MCF 10A (cell line): ENCODE results near the gene HLX. TPM values are rescaled to one million over a fixed set of nuclear protein-coding genes. Genes with fewer than 3 reads are reported as not detected.

Source experiments
- BruUV-seq: library from RNA; stranded (reverse); fragments of 400-500 nt; replicated peaks from 2 replicates; lab custom pipeline; 2021; lab: Mats Ljungman, UMichigan
- CTCF ChIA-PET: fragments of 300-600 bp; sonication (Branson Sonifier 250); formaldehyde crosslinking; extraction: SDS; loops from one replicate; lab custom pipeline; 2021; ENCODE audit warnings: antibody characterized with exemption, inconsistent platforms; lab: Yijun Ruan, JAX
- POLR2A ChIA-PET: fragments of 300-600, 350-650 bp; sonication (Branson Sonifier 250); formaldehyde crosslinking; extraction: SDS; loops from one replicate; lab custom pipeline; 2020; ENCODE audit warnings: antibody characterized with exemption, inconsistent platforms; lab: Yijun Ruan, JAX
- DNase-seq: peaks from one replicate; pipeline ENCODE4 v3.0.0-alpha.2; 2018; ENCODE audit not compliant: unreplicated experiment
- H3K27ac Mint-ChIP-seq: one replicate; pipeline ENCODE4 v1.8.0; 2022; ENCODE audit warnings: mild to moderate bottlenecking, low read depth, mixed read lengths; ENCODE audit not compliant: unreplicated experiment
- H3K27me3 Mint-ChIP-seq: one replicate; pipeline ENCODE4 v1.8.0; 2022; ENCODE audit warnings: mixed read lengths; ENCODE audit not compliant: insufficient read depth, unreplicated experiment
- H3K36me3 Mint-ChIP-seq: one replicate; pipeline ENCODE4 v1.8.0; 2022; ENCODE audit warnings: mild to moderate bottlenecking, moderate library complexity, mixed read lengths; ENCODE audit not compliant: insufficient read depth, unreplicated experiment
- H3K4me1 Mint-ChIP-seq: one replicate; pipeline ENCODE4 v1.8.0; 2022; ENCODE audit warnings: mixed read lengths; ENCODE audit not compliant: insufficient read depth, unreplicated experiment
- H3K4me3 Mint-ChIP-seq: one replicate; pipeline ENCODE4 v1.8.0; 2022; ENCODE audit warnings: mild to moderate bottlenecking, moderate library complexity, mixed read lengths; ENCODE audit not compliant: unreplicated experiment
- H3K9me3 Mint-ChIP-seq: one replicate; pipeline ENCODE4 v1.8.0; 2022; ENCODE audit warnings: mixed read lengths; ENCODE audit not compliant: unreplicated experiment
- intact Hi-C: fragments of 100-400 bp; cut with micrococcal nuclease; formaldehyde crosslinking; loops from 2 replicates; pipeline ENCODE4 v1.14.1; 2022
- total RNA-seq: library from RNA; stranded (reverse); gene quantifications from 2 replicates; pipeline ENCODE4 v1.2.3, GENCODE V29; 2022
- TF ChIP-seq, protein P1 (sequence below): fragments of 200-600 bp; IDR thresholded peaks from one replicate; pipeline ENCODE4 v1.8.0; 2022; ENCODE audit warnings: antibody characterized with exemption, mild to moderate bottlenecking; ENCODE audit not compliant: unreplicated experiment

Gene HLX
- total RNA-seq, 1 experiment from 2014 or later, result 2.3 TPM

GRCh38 chr1:220929304-220929703, 50.1 kb downstream of the HLX start:
- intact Hi-C loops, result no loop called here
- no peaks in the 10 kb centered on the region for H3K4me1 Mint-ChIP-seq
- H3K27me3 Mint-ChIP-seq, result no peaks in the 10 kb centered on the region
- CTCF ChIA-PET, result interaction anchor here (0.6 to 0.8 kb wide), 3 partner anchors 13 to 239 kb away, joined by 3 to 4 read pairs (median 3); no protein-coding TSS in a partner anchor
- POLR2A ChIA-PET, result interaction anchor here (0.6 to 1.1 kb wide), 4 partner anchors 10 to 114 kb away, joined by 3 to 5 read pairs (median 4); no protein-coding TSS in a partner anchor
- H3K4me3 Mint-ChIP-seq, result no peak overlapping the region
- no peak for DNase-seq
- TF ChIP-seq, protein P1, sequence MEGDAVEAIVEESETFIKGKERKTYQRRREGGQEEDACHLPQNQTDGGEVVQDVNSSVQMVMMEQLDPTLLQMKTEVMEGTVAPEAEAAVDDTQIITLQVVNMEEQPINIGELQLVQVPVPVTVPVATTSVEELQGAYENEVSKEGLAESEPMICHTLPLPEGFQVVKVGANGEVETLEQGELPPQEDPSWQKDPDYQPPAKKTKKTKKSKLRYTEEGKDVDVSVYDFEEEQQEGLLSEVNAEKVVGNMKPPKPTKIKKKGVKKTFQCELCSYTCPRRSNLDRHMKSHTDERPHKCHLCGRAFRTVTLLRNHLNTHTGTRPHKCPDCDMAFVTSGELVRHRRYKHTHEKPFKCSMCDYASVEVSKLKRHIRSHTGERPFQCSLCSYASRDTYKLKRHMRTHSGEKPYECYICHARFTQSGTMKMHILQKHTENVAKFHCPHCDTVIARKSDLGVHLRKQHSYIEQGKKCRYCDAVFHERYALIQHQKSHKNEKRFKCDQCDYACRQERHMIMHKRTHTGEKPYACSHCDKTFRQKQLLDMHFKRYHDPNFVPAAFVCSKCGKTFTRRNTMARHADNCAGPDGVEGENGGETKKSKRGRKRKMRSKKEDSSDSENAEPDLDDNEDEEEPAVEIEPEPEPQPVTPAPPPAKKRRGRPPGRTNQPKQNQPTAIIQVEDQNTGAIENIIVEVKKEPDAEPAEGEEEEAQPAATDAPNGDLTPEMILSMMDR, result no peak
- H3K36me3 Mint-ChIP-seq, result no peaks in the 10 kb centered on the region
- no peak overlapping the region for H3K27ac Mint-ChIP-seq
- no TSS peak for BruUV-seq
- no peaks in the 10 kb centered on the region for H3K9me3 Mint-ChIP-seq

Other genes with a start within 250 kb of the HLX start
- 1.6 TPM in 2 replicates for gene C1orf115, start 189.1 kb upstream of the HLX start, total RNA-seq
- 3.6 and 5.2 TPM in 2 replicates for gene MTARC2, start 131.1 kb upstream of the HLX start, total RNA-seq
- gene MTARC1, start 92.5 kb upstream of the HLX start, total RNA-seq, result 0.96 and 1.5 TPM in 2 replicates